ENCODE measurements around the gene ZNF710. TPM values are rescaled to one million over a fixed set of nuclear protein-coding genes. Genes with fewer than 3 reads are reported as not detected.

ZNF710 gene
- total RNA-seq, 1 experiment from 2014 or later, result 40.7 TPM

DNA sequence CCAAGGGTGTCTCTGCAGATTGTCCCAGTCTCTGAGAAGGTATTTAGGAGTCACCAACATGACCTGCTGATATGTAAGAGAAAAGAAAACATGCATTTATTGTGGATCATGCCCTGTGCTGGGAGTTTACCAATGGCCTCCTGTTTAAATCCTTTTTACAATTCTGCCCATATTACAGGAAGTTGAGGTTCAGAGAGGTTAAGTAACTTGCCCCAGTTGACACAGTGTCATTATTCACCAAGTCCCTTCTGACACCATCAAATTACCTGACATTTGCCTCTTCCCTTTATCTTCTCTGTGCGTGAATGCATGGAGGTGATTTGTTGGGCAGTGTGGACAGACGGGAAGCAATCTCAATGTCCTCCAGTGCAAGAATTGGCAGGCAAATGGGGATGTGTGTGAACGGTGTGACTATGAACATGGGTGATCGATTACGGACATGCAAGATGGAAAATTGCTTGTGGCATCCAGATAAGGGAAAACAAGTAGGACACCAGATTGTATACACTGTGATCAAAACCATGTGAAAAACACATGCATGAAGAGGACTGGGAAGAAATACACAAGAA, 27.3 kb downstream of the ZNF710 start:
- Mint-ChIP-seq H3K4me1 (peaks cover 27 to 29% of the 10 kb centered on the region in 2 experiments), H3K27me3 (ENCODE audit: low read depth) (no peaks in the 10 kb centered on the region), H3K9me3 (no peaks in the 10 kb centered on the region), H3K27ac (no peak overlapping the region; a peak in 1 of 7 replicates), H3K36me3 (ENCODE audit: insufficient read depth in 1 of 3, low read depth in 3 of 3) (peaks cover 0 to 3% (median 2%) of the 10 kb centered on the region in 3 experiments; a peak in 3 of 7 replicates), H3K4me3 (no peak overlapping the region)
- H3K9ac ChIP-seq (ENCODE audit: extremely low read depth, insufficient read length, low read length), result no peak overlapping the region
- H3K4ac ChIP-seq (ENCODE audit: low read depth, low read length), result no peak overlapping the region
- DNase-seq, result no peak
- H3K14ac ChIP-seq (ENCODE audit: insufficient read depth, low read length), result no peak overlapping the region
- H2BK120ac ChIP-seq (ENCODE audit: low read depth, low read length, poor library complexity, severe bottlenecking), result no peak overlapping the region
- H3K27ac ChIP-seq (ENCODE audit: insufficient read length, low read depth, low read length), result no peak overlapping the region
- H3K4me2 ChIP-seq (ENCODE audit: insufficient read depth, insufficient read length, low read length), result no peak overlapping the region
- TF ChIP-seq, protein P1, sequence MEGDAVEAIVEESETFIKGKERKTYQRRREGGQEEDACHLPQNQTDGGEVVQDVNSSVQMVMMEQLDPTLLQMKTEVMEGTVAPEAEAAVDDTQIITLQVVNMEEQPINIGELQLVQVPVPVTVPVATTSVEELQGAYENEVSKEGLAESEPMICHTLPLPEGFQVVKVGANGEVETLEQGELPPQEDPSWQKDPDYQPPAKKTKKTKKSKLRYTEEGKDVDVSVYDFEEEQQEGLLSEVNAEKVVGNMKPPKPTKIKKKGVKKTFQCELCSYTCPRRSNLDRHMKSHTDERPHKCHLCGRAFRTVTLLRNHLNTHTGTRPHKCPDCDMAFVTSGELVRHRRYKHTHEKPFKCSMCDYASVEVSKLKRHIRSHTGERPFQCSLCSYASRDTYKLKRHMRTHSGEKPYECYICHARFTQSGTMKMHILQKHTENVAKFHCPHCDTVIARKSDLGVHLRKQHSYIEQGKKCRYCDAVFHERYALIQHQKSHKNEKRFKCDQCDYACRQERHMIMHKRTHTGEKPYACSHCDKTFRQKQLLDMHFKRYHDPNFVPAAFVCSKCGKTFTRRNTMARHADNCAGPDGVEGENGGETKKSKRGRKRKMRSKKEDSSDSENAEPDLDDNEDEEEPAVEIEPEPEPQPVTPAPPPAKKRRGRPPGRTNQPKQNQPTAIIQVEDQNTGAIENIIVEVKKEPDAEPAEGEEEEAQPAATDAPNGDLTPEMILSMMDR (conservative IDR thresholded peaks at IDR 0.05), result no peak
- no CpG with 5 or more reads among the region's 5 CpGs for WGBS (ENCODE audit: extremely low coverage, insufficient read length, low lambda C conversion rate)
- H3K18ac ChIP-seq (ENCODE audit: insufficient read length, low read depth, low read length), result no peak overlapping the region
- H4K8ac ChIP-seq (replicated peaks; ENCODE audit: insufficient read length, low read depth, low read length), result no peak overlapping the region
- H4K5ac ChIP-seq (ENCODE audit: insufficient read length, low read depth, low read length), result no peak overlapping the region
- H3K23ac ChIP-seq (ENCODE audit: insufficient read length, low read depth, low read length), result no peak overlapping the region
- no peaks in the 10 kb centered on the region for H3K9me3 ChIP-seq (ENCODE audit: control insufficient read depth, low read depth, low read length)
- peak overlapping the region; percentile 53 for H2BK5ac ChIP-seq (ENCODE audit: insufficient read length, low read length)
- peaks cover 4% of the 10 kb centered on the region for H4K20me1 ChIP-seq (ENCODE audit: control insufficient read depth, insufficient read depth, insufficient read length)
- H3T11ph ChIP-seq (ENCODE audit: low read length), result no peak overlapping the region
- H3K79me2 ChIP-seq (ENCODE audit: insufficient read depth, low read length), result 0 out of 2 replicates have a peak, but pooled peaks cover 3% of the 10 kb centered on the region
- no peak overlapping the region for H2BK20ac ChIP-seq (ENCODE audit: low read depth, low read length, poor library complexity, severe bottlenecking)
- no peaks in the 10 kb centered on the region; the same call in 1 of the 2 replicates for H3K27me3 ChIP-seq (ENCODE audit: insufficient read depth, low read length)
- no peak overlapping the region for H2BK15ac ChIP-seq (ENCODE audit: low read depth, low read length)
- H2AK5ac ChIP-seq (ENCODE audit: insufficient read length, low read length), result no peak overlapping the region
- no peak overlapping the region for H2AFZ ChIP-seq (ENCODE audit: low read length)
- H4K91ac ChIP-seq (ENCODE audit: insufficient read length, low read depth, low read length), result no peak overlapping the region
- H3K79me1 ChIP-seq (ENCODE audit: insufficient read depth, low read depth, low read length, poor library complexity, severe bottlenecking), result no peaks in the 10 kb centered on the region
- H3K23me2 ChIP-seq (ENCODE audit: insufficient read length, low read depth, low read length, poor library complexity, severe bottlenecking), result no peaks in the 10 kb centered on the region
- H2BK12ac ChIP-seq (ENCODE audit: insufficient read length, low read depth, low read length), result no peak overlapping the region
- H3K4me1 ChIP-seq (ENCODE audit: insufficient read depth, low read length), result peaks cover 4% of the 10 kb centered on the region; the same call in 1 of the 2 replicates
- H3K56ac ChIP-seq (ENCODE audit: insufficient read length, low read depth, low read length), result no peak overlapping the region
